Stimulated activated CD4-positive, alpha-beta T cell treated with anti-CD3 and anti-CD28 coated beads, TNF-alpha, amount 100 ng/mL, for 4 hours (primary cell): Measurements from ENCODE around the gene PDCD1LG2.
"Not testable (repeated sequence)": the region's sequence is repeated elsewhere in the genome, so short reads cannot be mapped to it uniquely, and the experiment has no call there.

Experiments used
- DNase-seq, 3 experiments: peaks; one replicate each; pipeline ENCODE4 v3.0.0-alpha.2; 2020; ENCODE audit warnings: low read depth in 3 of 3

The PDCD1LG2 gene

DNA sequence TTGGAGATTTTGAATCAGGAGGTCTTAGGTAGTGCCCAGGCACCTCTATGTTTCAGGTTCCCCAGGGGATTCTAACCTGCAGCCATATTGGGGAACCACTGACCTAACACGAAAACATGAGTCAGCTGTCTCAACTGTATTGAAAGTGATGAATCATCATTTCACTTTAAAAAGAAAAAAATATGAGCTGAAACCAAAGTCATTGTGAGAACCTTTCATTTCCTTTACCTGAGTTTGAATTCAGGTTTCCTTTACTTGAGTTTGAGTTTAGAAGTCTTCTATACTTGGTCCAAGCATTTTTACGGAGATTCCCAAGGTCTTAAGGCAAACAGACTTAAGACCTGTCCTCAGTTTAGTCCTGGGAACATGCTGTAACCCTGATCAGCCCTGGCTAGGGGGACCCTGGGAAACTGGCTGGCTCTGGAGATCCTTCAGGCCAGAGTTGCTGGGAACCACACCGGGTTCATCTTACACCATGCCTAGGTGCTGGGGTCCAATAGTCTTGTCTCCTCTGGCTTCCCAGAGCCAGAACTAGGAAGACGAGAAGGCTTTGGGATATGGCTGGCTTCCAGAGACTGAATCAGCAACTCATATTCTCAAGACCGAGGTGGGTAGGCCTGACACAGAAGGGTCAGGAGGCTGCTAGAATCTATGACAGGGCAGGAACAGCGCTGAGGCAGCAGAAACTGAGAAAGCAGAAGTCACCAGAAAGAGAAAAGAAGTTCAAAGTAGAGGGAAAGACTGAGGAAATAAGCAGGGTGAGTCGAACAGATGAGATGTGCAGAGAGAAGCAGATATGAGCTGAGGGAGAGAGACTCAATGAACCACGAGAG lies 16.4 kb upstream of the PDCD1LG2 start:
- DNase-seq: no peak

DNA sequence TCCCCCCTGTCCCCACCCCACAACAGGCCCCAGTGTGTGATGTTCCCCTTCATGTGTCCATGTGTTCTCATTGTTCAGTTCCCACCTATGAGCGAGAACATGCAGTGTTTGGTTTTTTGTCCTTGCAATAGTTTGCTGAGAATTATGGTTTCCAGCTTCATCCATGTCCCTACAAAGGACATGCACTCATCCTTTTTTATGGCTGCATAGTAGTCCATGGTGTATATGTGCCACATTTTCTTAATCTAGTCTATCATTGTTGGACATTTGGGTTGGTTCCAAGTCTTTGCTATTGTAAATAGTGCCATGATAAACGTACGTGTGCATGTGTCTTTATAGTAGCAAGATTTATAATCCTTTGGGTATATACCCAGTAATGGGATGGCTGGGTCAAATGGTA lies 15.6 kb upstream of the PDCD1LG2 start:
- DNase-seq: not testable (repeated sequence)

- DNase-seq: no peak
Measured at GRCh38 chr9:5499157-5499556, 11.2 kb upstream of the PDCD1LG2 start.

DNA sequence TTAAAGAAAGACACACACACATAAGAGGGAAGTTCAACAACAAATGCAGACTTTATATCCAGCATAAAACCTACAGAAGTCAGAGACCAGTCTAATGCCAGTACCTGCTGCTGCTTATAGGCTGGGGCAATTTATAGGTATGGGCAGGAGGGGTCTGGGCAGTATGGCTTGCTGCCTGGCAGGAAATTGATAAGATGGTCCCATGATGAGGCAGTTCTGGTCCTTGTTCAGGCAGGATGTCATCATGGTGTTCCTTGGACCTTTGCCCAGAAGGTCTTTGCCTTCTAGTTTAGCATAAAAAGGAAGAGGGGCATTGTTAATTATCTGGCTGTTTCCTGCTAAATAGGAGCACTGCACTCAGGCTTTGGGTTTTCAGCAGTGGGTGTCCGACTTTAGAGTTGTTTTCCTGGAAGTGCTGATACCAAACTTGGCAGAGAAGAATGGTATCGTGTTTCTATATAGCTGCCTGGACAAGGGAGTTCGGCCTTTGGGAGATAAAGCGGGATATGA lies 10.4 kb upstream of the PDCD1LG2 start:
- no peak for DNase-seq

DNA sequence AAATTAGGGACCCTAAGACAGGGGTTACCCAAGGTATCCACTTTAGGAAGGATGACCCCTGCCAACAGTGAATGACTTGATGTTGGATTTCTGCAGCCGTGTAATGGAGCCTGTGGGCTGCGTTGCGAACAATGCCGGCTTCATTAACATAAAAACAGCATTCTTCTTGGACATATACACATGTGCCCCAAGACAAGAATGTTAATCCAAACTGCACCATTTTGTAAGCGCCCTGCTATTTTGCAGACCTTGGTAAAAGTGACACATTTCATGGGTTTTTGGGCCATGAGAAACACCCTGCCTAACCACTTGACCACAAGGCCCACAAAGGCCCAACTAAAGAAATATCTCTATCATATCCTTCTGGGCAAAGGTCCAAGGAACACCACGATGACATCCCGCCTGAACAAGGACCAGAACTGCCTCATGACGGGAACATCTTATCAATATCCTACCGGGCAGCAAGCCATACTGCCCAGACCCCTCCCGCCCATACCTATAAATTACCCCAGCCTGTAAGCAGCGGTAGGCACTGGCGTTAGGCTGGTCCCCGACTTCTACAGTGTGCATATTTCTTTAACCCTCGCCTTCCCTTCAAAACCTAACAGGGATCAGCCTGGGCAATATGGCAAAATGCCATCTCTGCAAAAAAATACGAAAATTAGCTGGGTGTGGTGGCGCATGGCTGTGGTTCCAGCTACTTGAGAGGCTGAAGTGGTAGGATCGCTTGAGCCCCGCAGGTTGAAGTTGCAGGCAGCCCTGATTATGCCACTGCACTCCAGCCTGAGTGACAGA lies 9.7 kb upstream of the PDCD1LG2 start:
- DNase-seq: no peak

- no peak for DNase-seq
Measured at GRCh38 chr9:5502553-5502952, 7.8 kb upstream of the PDCD1LG2 start.

DNA sequence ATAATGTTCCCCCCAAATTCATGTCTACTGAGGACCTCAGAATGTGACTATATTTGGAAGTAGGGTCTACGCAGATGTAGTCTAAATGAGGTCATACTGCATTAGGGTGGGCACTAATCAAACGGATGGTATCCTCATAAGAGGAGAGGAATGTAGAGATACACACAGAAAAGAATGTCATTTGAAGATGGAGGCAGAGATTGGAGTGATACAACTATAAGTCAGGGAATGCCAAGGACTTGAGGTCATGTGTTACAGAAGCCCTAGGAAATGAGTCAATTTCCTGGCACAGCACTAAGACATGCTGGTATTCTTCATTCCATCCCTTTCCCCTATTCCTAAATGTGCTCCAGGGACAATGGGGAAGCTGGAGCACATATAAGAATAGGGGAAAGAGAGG lies 758 bp upstream of the PDCD1LG2 start:
- DNase-seq: no peak

GRCh38 chr9:5510989-5511388 lies 658 bp downstream of the PDCD1LG2 start:
- DNase-seq: no peak

GRCh38 chr9:5511476-5511875 lies 1.1 kb downstream of the PDCD1LG2 start:
- no peak for DNase-seq

GRCh38 chr9:5511935-5512580 lies 1.7 kb downstream of the PDCD1LG2 start:
- DNase-seq: no peak

- no peak for DNase-seq
Measured at GRCh38 chr9:5512658-5513452, 2.5 kb downstream of the PDCD1LG2 start.

GRCh38 chr9:5513966-5514616 lies 3.8 kb downstream of the PDCD1LG2 start:
- DNase-seq: no peak

DNA sequence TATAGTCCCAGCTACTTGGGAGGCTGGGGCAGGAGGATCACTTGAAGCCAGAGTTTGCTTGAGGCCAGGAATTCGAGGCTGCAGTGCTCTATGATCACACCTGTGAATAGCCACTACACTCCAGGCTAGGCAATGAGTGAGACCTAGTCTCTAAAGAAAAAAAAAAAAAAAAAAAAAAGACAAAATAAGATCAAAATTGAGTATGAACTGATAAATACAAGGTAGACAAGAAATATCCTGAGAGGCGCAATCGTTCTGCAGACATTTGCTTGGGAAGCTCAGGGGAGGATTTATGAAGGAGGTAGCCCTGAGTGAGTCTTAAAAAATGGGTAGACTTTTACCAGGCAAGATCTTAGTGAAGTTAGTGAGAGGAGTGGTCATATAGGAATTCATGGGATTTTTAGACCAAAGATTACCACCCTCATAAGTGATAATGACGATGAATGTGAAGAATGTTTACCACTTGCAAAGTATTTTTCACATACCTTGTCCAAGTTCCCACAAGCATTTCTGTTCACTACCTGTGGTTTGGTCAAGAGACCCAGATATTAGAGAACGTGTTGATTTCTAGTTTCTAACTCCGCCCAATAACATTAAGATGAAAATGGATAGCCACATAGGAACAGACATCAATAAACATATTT lies 4.4 kb downstream of the PDCD1LG2 start:
- DNase-seq: no peak

DNA sequence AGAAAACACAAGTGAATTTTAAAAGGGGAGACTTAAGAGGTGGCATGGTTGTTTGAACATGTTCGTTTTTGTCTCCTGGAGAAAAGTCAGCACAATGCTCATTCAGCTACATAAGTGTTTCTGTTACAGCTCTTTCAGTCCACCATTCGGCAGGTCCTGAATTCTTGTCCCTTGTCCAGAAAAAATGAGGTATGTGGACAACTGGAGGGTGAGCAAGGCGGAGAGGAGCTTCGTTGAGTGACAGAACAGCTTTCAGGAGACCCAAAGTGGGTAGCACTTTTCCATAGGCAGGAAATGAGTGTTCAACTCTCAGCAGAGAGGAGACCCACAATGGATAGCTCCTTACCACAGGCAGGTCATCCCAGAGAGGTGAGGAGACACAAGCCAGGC lies 4.9 kb downstream of the PDCD1LG2 start:
- DNase-seq: no peak

- no peak for DNase-seq
Measured at GRCh38 chr9:5516453-5517220, 6.3 kb downstream of the PDCD1LG2 start.

DNA sequence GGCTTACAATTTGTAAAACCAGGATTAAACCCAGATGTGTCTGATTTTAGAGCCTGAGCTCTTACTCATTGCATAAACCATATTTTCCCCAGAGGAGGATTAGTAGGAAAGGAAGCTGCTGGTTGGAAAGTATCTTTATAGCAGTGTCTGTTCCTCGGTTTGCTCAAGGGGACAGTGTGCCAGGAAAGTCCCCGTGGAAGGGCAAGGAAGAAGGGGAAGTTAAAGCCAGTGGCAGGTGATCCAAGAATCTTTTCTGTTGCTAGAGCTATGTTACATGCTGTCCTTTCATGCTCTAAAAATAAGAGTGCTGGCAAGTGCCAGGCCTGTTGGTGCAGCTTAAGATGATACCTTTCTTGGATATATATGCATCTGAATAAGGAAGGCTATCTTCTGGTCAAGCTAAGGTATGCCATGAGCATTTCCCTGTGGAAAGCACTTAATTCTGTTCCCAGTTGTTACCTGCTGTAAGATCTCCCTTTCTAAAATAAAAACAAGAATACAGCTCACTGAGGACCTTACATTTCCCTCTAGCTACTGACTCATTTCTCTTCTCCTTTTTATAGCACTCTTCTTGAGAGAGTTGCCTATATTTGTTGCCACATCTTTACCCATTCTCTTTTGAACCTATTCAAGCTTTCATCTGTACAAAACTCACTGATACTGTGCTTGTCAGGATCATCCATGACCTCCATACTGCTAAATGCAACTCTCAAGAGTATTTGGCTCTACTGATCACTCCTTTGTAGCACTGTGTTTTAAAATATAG lies 8.0 kb downstream of the PDCD1LG2 start:
- no peak for DNase-seq

DNA sequence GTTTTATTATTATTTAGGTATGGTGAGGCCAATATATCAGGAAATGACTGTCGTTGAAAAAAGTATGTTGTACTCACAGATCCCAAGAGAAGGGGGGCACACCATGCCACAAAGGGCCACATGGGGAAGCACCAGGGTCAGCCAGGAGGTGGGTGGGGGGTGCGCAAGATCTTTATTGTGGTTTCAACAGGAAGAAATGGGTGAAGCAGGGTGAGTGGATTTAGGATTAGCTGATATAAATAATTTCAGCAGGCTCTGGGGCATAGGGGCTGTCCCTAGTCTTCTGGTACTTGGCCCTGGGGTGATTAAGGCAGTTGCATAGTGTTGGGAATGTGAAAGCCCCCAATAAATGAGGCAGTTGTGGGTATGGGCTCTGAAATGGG lies 8.6 kb downstream of the PDCD1LG2 start:
- DNase-seq: no peak

GRCh38 chr9:5524090-5524489 lies 13.8 kb downstream of the PDCD1LG2 start:
- DNase-seq: no peak

GRCh38 chr9:5529683-5530221 lies 19.4 kb downstream of the PDCD1LG2 start:
- DNase-seq: no peak
